HK-2 (cell line): ENCODE results near the gene CDK10.
A peak's percentile ranks its signal among the peaks of the same experiment; 100 is the strongest.
"Not testable (repeated sequence)": the region's sequence is repeated elsewhere in the genome, so short reads cannot be mapped to it uniquely, and the experiment has no call there.

ENCODE experiments used
- DNase-seq: peaks from one replicate; pipeline ENCODE4 v3.0.0-alpha.2; 2018; ENCODE audit not compliant: unreplicated experiment

CDK10 gene

DNA sequence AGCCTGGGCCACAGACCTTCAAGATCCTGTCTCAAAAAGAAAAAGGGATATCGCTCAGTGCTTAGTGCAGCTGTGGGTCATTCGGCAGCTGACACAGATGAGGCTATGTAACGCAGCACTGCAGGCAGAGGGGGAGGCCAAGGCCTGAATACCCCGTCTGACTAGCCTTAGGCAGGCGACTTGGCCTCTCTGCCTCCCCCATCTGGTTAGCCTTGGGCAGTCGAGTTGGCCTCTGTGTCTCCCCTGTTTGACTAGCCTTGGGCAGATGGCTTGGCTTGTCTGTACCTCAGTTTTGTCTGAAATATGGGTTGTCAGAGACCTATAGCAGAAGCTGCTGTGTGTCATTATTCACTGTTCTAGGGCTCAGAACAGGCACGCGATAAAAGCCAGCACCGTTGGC, 18.9 kb upstream of the CDK10 start:
- DNase-seq: no peak

DNA sequence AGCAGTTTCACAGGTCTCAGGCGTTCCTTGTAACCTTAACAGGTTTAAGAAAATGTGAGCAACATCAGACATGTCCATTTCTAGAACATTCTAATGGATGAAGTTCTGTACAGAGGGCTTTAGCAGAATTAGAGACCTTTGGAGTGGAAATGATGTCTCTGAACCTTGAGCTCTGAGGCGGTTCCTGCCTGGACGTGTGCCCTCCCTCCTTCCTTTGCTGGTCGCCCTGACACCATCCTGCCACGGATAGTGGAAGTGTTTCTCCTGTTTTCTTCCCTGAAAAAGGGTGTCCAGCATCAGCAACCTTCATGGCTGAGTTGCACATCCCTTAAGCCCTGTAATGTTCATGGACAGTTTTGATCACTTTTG, 17.7 kb upstream of the CDK10 start:
- no peak for DNase-seq

GRCh38 chr16:89669755-89670154, 16.7 kb upstream of the CDK10 start:
- DNase-seq: no peak

DNA sequence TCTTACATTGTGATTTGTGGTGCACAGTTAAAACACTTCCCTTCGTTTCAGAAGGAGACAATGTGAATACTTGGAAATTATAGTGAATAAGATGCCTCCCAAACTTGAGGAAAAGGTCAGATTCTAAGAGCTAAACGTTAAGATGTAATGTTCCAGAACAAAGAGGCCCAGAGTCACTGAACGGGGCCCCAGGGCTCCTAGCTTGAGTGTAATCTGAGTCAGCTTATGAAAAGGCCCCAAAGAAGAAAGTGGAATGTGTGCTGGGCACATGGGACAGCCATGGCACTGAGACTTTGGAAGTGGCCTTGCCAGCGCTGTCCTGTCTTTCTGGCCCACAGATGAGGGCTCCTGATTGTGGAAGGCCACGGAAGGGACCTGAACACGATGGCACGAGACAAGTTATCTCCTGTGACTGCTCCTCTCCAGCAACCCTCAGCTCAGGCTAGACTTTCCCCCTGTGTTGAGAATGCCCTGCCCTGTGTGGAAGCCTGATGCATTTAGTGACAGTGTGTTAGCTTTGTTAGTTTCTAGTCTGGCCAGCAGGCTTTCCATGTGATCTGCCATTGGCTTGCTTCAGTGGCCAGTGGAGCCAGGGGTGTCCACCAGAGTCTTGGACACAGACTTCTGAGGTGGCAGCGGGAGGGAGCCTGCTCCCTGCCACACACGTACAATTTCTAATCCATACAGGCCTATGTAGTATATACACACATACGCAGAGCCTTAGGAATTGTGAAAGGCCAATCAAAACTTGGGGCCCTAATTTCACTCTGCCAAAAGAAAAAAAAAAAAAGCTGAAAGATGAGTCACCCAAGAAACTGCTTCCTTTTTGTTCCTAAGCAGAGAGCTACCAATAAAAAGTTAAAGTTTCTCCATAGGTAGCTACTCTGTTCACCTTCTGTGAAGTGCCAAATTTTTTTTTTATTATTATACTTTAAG, 15.7 kb upstream of the CDK10 start:
- DNase-seq: no peak

GRCh38 chr16:89671565-89671964, 14.9 kb upstream of the CDK10 start:
- not testable (repeated sequence) for DNase-seq

DNA sequence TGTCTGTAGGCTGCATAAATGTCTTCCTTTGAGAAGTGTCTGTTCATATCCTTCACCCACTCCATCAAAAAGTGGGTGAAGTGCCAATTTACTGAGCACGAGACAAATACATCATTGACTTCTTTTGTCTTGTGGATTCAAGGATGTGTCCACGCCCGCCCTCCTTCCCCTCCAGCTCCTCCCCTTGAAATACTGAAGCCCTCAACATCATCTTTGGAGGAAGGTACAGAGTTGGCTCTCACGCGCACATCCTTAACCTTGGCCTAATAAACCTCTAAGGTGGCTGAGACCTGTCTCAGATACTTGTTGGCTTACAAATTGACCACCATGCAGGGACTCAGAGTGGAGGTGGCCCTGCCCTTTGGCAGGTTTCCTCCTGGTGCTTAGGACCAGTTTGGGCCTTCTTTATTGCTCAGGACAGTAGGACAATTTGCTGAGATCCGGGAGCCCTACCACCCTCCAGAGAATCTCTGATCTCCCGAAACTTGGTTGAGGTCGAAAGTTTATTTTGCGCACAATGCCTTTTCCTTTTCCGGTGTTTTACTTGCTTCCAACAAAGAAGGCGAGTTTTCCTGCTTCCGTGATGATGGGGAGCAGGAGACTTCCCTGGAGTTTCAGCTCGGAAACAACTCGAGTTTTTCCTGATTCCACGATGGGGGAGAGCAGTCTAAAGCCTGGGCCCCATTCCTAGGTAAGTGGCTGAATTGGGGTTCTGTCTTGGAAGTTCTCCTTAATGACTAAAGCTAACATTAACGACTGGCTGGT, 14.1 kb upstream of the CDK10 start:
- DNase-seq: no peak

DNA sequence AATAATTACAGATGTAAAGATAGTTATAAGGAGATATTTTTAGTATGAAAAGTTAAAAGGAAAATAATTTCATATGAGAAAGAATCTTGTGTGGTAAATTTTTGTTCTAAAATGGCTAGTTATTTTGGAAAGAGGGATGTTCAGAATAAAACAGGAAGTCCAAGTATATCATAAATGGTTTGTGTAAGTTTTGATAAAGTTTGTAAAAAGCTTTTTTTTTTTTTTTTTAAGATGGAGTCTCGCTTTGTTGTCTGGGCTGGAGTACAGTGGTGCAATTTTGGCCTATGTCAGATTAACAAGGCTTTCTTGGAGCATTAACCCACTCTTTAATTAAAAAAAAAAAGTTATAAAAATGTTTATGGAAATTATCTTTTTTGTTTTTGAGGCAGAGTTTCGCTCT, 8.2 kb upstream of the CDK10 start:
- no peak for DNase-seq

DNA sequence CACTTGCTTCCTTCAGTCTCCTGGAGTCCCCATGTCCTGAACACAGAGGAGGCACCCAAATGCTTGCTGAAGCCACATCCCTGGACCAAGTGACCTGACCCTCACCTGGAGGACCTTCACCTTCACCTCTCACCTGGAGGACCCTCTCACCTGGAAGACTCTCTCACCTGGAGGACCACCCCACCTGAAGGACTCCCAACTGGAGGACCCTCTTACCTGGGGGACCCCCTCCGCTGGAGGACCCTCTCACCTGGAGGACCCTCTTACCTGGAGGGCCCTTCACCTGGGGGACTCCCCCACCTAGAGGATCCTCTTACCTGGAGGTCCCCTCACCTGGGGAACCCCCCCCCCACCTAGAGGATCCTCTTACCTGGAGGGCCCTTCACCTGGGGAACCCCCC, 573 bp upstream of the CDK10 start:
- DNase-seq: no peak

DNA sequence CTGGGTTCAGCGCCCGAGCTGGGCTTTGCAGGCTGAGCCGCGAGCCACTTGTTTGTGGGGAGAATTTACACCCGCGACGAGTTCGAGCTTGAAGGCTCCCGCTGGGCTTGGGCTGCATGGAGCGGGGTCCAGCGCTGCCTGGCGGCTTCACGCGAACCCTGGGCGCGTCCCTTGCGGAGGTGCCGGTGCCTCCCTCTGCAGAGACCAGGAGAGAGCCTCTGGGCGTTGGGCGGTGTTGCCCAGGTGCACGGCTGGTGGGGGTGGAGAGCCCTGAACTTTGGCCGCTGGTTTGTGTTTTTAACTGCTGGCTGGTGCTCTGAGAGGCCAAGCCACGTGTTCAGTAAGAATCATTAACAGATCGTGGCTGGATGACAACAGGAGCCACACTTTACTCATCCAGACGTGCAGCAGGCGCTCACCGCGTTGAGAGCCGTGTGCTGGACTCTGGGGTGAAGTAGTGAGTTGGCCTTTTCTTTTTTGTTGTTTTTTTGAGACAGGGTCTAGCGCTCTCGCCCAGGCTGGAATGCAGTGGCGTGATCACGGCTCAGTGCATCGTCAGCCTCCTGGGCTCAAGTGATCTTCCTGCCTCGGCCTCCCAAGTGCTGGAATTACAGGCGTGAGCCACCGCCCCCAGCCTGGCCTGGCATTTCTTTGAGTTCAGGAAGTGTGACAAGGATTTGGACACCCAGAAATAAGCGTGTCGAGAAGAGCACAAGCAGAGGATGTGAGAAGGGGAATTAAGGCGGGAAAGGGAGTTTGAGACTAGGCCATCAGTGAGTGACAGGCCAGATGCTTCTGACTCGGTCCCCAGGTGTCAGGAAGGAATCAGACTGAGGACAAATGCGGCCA, 827 bp downstream of the CDK10 start:
- peak; percentile 88 for DNase-seq

- DNase-seq: no peak
These were observed 1.9 kb downstream of the CDK10 start for GRCh38 chr16:89688395-89688794.

DNA sequence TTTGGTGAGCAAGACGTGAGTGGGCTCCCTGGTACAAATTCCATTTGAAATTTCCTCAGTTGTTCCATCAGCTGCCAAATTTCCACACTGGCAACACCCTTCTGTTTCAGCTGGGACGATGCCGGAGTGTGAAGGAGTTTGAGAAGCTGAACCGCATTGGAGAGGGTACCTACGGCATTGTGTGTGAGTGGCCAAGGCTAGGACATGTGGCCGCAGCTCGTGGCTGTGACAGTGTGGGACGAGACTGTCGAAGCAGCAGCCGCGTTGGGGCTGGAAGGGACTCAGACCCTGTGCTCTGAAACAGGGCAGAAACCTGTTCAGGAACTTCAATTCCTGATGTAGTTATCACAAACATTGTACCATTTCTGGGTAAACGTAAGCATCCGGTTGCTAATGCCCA, 2.7 kb downstream of the CDK10 start:
- DNase-seq: no peak

GRCh38 chr16:89689621-89690020, 3.1 kb downstream of the CDK10 start:
- not testable (repeated sequence) for DNase-seq

- DNase-seq: no peak
These were observed 4.0 kb downstream of the CDK10 start for GRCh38 chr16:89690392-89690901.

DNA sequence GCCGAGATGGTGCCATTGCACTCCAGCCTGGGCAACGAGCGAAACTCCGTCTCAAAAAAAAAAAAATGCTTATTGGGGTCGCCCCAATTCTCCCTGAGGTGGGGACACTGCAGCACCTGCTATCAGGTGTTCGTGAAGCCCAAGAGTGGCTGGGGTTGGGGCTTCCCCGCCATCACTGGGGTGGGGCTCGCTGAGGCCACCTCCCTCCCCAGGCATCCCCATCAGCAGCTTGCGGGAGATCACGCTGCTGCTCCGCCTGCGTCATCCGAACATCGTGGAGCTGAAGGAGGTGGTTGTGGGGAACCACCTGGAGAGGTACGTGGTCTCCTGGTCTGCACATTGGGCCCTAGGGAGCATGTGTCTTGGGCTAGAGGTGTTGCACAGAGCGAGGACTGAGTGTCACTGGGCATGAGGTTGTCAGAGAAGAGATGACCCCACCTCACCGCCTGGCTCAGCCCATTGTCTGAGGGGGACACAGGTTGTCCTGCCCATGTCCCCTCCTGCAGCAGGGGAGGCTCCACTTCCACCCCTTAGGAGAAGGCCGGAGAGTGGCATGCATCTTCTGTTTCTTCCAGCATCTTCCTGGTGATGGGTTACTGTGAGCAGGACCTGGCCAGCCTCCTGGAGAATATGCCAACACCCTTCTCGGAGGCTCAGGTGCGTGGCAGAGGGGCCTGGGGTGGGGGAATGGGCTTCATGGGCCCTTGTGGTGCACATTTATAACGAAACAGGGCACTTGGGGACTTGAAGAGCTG, 4.9 kb downstream of the CDK10 start:
- no peak for DNase-seq

- DNase-seq: no peak
These were observed 5.6 kb downstream of the CDK10 start for GRCh38 chr16:89691986-89692569.

DNA sequence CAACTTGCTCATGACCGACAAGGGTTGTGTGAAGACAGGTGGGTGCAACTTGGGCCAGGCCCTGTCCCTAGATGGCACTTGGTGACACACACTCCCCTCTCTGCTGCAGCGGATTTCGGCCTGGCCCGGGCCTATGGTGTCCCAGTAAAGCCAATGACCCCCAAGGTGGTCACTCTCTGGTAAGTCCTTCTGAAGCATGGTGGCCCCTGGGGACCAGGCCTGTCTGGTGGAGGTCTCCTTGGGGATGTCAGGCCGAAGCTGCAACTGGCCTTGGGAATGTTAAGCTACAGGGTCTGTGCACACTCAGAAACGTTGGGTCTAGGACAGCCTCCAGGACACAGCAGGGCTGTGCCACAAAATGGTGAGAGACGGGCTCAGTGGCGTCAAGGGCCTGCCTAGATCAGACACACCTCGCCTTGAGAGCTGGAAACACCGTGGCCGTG, 6.8 kb downstream of the CDK10 start:
- DNase-seq: no peak

DNA sequence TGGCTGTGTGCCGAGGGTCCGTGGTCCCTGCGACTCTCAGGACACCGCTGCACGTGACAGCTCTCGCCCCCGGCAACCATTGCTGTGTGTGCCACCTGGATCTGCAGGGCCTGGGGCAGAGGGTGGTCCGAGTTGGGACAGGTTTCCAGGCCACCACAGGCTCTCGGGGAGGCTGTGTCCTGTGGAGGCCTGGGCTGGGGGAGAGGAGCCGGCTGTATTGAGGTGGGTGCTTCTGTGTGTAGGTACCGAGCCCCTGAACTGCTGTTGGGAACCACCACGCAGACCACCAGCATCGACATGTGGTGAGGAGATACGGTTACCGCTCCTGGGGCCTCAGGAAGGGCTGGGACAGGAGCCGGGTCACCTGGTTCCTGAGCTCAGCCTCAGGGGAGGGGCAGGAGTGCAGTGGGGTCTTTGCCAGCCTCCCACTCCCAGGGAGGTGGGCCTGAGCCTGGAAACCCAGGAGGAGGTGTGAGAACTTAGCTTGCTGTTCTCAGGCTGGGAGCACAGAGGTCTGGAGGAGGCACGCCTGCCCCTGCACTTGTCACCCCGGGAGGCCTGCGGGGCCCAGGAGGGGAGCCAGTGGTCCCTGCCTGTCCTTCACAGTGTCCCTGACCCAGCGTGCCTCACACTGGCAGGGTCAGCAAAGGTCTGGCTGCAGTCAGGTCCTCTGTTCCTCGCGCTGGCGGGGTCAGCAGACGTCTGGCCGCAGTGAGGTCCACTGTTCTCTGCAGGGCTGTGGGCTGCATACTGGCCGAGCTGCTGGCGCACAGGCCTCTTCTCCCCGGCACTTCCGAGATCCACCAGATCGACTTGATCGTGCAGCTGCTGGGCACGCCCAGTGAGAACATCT, 7.7 kb downstream of the CDK10 start:
- DNase-seq: no peak

DNA sequence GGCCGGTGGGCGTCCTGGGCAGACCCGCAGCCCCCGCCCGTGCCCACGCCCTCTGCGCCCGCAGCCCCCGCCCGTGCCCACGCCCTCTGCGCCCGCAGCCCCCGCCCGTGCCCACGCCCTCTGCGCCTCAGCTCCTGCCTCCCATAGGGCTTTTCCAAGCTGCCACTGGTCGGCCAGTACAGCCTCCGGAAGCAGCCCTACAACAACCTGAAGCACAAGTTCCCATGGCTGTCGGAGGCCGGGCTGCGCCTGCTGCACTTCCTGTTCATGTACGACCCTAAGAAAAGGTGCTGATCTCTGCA, 8.2 kb downstream of the CDK10 start:
- DNase-seq: not testable (repeated sequence)

DNA sequence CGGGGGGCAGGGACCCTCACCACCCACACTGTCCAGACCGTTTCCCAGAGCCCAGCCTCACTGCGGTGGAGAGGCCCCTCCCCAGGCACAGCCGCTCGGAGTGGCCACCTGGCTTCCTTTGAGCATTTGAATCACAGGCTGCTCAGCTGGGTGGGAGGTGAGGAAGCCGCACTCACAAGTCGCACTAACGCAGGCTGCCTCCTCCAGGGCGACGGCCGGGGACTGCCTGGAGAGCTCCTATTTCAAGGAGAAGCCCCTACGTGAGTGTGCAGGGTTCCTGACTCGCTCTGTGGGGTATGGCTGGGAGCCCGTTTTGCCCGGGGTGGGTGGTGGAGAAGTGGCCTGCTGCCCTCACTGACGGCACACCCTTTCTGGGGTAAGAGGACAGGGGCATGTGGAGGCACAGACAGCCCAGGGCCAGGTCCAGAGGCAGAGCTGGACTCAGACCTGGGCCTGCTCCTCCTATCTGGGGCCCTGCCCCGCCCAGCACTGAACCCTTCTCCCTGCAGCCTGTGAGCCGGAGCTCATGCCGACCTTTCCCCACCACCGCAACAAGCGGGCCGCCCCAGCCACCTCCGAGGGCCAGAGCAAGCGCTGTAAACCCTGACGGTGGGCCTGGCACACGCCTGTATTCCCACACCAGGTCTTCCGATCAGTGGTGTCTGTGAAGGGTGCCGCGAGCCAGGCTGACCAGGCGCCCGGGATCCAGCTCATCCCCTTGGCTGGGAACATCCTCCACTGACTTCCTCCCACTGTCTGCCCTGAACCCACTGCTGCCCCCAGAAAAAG, 8.8 kb downstream of the CDK10 start:
- DNase-seq: no peak
